Fibroblast of lung (primary cell): Measurements from ENCODE around the gene BBX. TPM values are rescaled to one million over a fixed set of nuclear protein-coding genes. Genes with fewer than 3 reads are reported as not detected.

Experiments
- DNase-seq, 2 donors: peaks; one replicate each; pipeline versions ENCODE4 v3.0.0 to v3.0.0-alpha.2; 2010; ENCODE audit warnings: low read depth in 2 of 2
- H2AFZ ChIP-seq: 2 replicates; pipeline ENCODE4 v1.5.1; 2012; ENCODE audit warnings: low read length, control low read depth, inconsistent platforms
- H3K27ac ChIP-seq: 2 replicates; pipeline ENCODE4 v1.5.1; 2011; ENCODE audit warnings: low read length, control low read depth; ENCODE audit not compliant: insufficient read depth
- H3K27me3 ChIP-seq: 2 replicates; pipeline ENCODE4 v1.5.1; 2011; ENCODE audit warnings: mild to moderate bottlenecking, low read length; ENCODE audit not compliant: control insufficient read depth, insufficient read depth
- H3K36me3 ChIP-seq: 2 replicates; pipeline ENCODE4 v1.5.1; 2011; ENCODE audit warnings: low read length; ENCODE audit not compliant: control insufficient read depth, insufficient read depth
- H3K4me1 ChIP-seq: 2 replicates; pipeline ENCODE4 v1.5.1; 2011; ENCODE audit warnings: low read length; ENCODE audit not compliant: control insufficient read depth, insufficient read depth; ENCODE audit errors: extremely low read depth
- H3K4me2 ChIP-seq: 2 replicates; pipeline ENCODE4 v1.5.1; 2011; ENCODE audit warnings: low read length, control low read depth; ENCODE audit not compliant: insufficient read depth; ENCODE audit errors: extremely low read depth
- H3K4me3 ChIP-seq, 4 experiments: fragments of 200-600 bp in 1 of 4; sonication (generic) in 1 of 4; replicated peaks in 1 of 4; 2 replicates each; pipeline ENCODE4 v1.5.1; 2011 to 2016; ENCODE audit warnings: low read length in 4 of 4, low read depth in 3 of 4, mild to moderate bottlenecking in 3 of 4, control low read depth in 2 of 4, inconsistent platforms in 1 of 4, mixed read lengths in 1 of 4; ENCODE audit not compliant: insufficient read depth in 1 of 4; ENCODE audit errors: control extremely low read depth in 1 of 4
- H3K79me2 ChIP-seq: 2 replicates; pipeline ENCODE4 v1.5.1; 2012; ENCODE audit warnings: mild to moderate bottlenecking, low read length, inconsistent platforms; ENCODE audit not compliant: control insufficient read depth, insufficient read depth
- H3K9ac ChIP-seq: 2 replicates; pipeline ENCODE4 v1.5.1; 2011; ENCODE audit warnings: mild to moderate bottlenecking, low read length, control low read depth; ENCODE audit not compliant: insufficient read depth
- H3K9me3 ChIP-seq: 2 replicates; pipeline ENCODE4 v1.5.1; 2012; ENCODE audit warnings: low read depth, low read length; ENCODE audit not compliant: control insufficient read depth, insufficient read depth
- H4K20me1 ChIP-seq: 2 replicates; pipeline ENCODE4 v1.5.1; 2011; ENCODE audit warnings: low read length; ENCODE audit not compliant: control insufficient read depth, insufficient read depth; ENCODE audit errors: extremely low read depth
- CTCF ChIP-seq, 2 donors: IDR thresholded peaks in 1 of 2; conservative IDR thresholded peaks in 1 of 2; 1 replicate in 1 of 2; 2 replicates in 1 of 2; pipeline ENCODE4 v1.5.1; 2011 to 2012; ENCODE audit warnings: low read length in 2 of 2, control low read depth in 1 of 2, inconsistent platforms in 1 of 2, low read depth in 1 of 2, mild to moderate bottlenecking in 1 of 2
- EZH2 ChIP-seq: IDR thresholded peaks from 2 replicates; pipeline ENCODE4 v1.5.1; 2012; ENCODE audit warnings: low read length, control low read depth, mild to moderate bottlenecking; ENCODE audit errors: missing control alignments
- polyA plus RNA-seq, 2 donors: library from polyadenylated mRNA; depleted of rRNA in 1 of 2; stranded (reverse) in 1 of 2; unstranded in 1 of 2; fragments of >200 nt; gene quantifications; 2 replicates each; pipeline ENCODE4 v1.2.1, GENCODE V29; 2011 to 2012; ENCODE audit warnings: missing spikeins in 1 of 2
- total RNA-seq: library from RNA; depleted of rRNA; stranded (reverse); fragments of >200 nt; gene quantifications from 2 replicates; pipeline ENCODE4 v1.2.1, GENCODE V29; 2014

BBX gene
- total and polyA plus RNA-seq, 2 donors (not counting 1 experiment from before 2014, with no cell fraction given): 50.0 to 71.2 TPM

- DNase-seq: no peak
- TF ChIP-seq EZH2 (no peak), CTCF (conservative IDR thresholded peaks at IDR 0.05 in 1 of 2, IDR thresholded peaks at IDR 0.05 in 1 of 2; ENCODE audit: low read depth in 1 of 2, low read length in 2 of 2) (no peak)
Observed at GRCh38 chr3:107716734-107717133, 194.0 kb downstream of the BBX start.

GRCh38 chr3:107718547-107718946 lies 195.8 kb downstream of the BBX start:
- no peak for DNase-seq
- Histone ChIP-seq H3K9me3 (no peaks in the 10 kb centered on the region), H3K27ac (no peak overlapping the region), H4K20me1 (no peaks in the 10 kb centered on the region), H2AFZ (no peak overlapping the region), H3K27me3 (no peaks in the 10 kb centered on the region), H3K9ac (no peak overlapping the region), H3K79me2 (no peaks in the 10 kb centered on the region), H3K4me1 (no peaks in the 10 kb centered on the region), H3K4me3 (no peak overlapping the region), H3K4me2 (no peak overlapping the region), H3K36me3 (peaks cover 2% of the 10 kb centered on the region)
- TF ChIP-seq EZH2 (no peak), CTCF (conservative IDR thresholded peaks at IDR 0.05 in 1 of 2, IDR thresholded peaks at IDR 0.05 in 1 of 2; ENCODE audit: low read depth in 1 of 2, low read length in 2 of 2) (no peak)

More at GRCh38 chr3:107716734-107717133, 194.0 kb downstream of the BBX start:
- Histone ChIP-seq H3K4me2 (no peak overlapping the region), H3K9me3 (no peaks in the 10 kb centered on the region), H2AFZ (no peak overlapping the region), H3K9ac (no peak overlapping the region), H3K36me3 (peaks cover 2% of the 10 kb centered on the region), H3K4me1 (no peaks in the 10 kb centered on the region), H3K79me2 (no peaks in the 10 kb centered on the region), H3K4me3 (no peak overlapping the region), H3K27me3 (no peaks in the 10 kb centered on the region), H4K20me1 (no peaks in the 10 kb centered on the region), H3K27ac (no peak overlapping the region)

- Histone ChIP-seq H3K36me3 (no peaks in the 10 kb centered on the region), H3K9ac (no peak overlapping the region)
- no peak for TF ChIP-seq CTCF (conservative IDR thresholded peaks at IDR 0.05 in 1 of 2, IDR thresholded peaks at IDR 0.05 in 1 of 2; ENCODE audit: low read depth in 1 of 2, low read length in 2 of 2)
- no peak for TF ChIP-seq EZH2
Observed at GRCh38 chr3:107727102-107727501, 204.3 kb downstream of the BBX start.

More at GRCh38 chr3:107727102-107727501, 204.3 kb downstream of the BBX start:
- Histone ChIP-seq H3K27me3 (no peaks in the 10 kb centered on the region), H4K20me1 (no peaks in the 10 kb centered on the region), H3K9me3 (no peaks in the 10 kb centered on the region), H3K4me2 (no peak overlapping the region), H3K27ac (no peak overlapping the region), H2AFZ (no peak overlapping the region), H3K79me2 (no peaks in the 10 kb centered on the region), H3K4me1 (no peaks in the 10 kb centered on the region), H3K4me3 (no peak overlapping the region)
- DNase-seq: no peak
